ENCODE measurements around the gene BRCA2.

Gene BRCA2

GRCh38 chr13:32277839-32278238, 37.5 kb upstream of the BRCA2 start:
- Histone ChIP-seq H3K4me3 (ENCODE audit: insufficient read length, low read depth) (no peak overlapping the region), H3K27me3 (ENCODE audit: insufficient read depth, insufficient read length) (no peaks in the 10 kb centered on the region), H3K9me3 (ENCODE audit: insufficient read depth, low read length) (no peaks in the 10 kb centered on the region), H3K36me3 (ENCODE audit: insufficient read depth, insufficient read length, low read length) (no peaks in the 10 kb centered on the region), H3K4me1 (ENCODE audit: insufficient read depth, insufficient read length) (no peaks in the 10 kb centered on the region), H3K9ac (ENCODE audit: insufficient read length, low read depth) (no peak overlapping the region)
- no peak for DNase-seq (ENCODE audit: low read depth, low spot score)
- no peak for TF ChIP-seq SUZ12 (IDR thresholded peaks at IDR 0.05; ENCODE audit: extremely low read depth, insufficient read depth, insufficient read length)
- no peak for TF ChIP-seq YY1 (IDR thresholded peaks at IDR 0.05; ENCODE audit: insufficient read depth, insufficient read length)
- no peak for TF ChIP-seq ZNF274 (IDR thresholded peaks at IDR 0.05; ENCODE audit: low read depth, low read length)

- no peak overlapping the region for H3K9ac ChIP-seq (ENCODE audit: insufficient read length, low read depth)
- no peaks in the 10 kb centered on the region for H3K4me1 ChIP-seq (ENCODE audit: insufficient read depth, insufficient read length)
- TF ChIP-seq YY1 (IDR thresholded peaks at IDR 0.05; ENCODE audit: insufficient read depth, insufficient read length) (no peak), SUZ12 (IDR thresholded peaks at IDR 0.05; ENCODE audit: extremely low read depth, insufficient read depth, insufficient read length) (no peak), ZNF274 (IDR thresholded peaks at IDR 0.05; ENCODE audit: low read depth, low read length) (no peak)
- peak; percentile 3 for DNase-seq (ENCODE audit: low read depth, low spot score)
- H3K36me3 ChIP-seq (ENCODE audit: insufficient read depth, insufficient read length, low read length): no peaks in the 10 kb centered on the region
- no peaks in the 10 kb centered on the region for H3K27me3 ChIP-seq (ENCODE audit: insufficient read depth, insufficient read length)
- no peak overlapping the region for H3K4me3 ChIP-seq (ENCODE audit: insufficient read length, low read depth)
- no peaks in the 10 kb centered on the region for H3K9me3 ChIP-seq (ENCODE audit: insufficient read depth, low read length)
Observed at GRCh38 chr13:32278426-32278825, 36.9 kb upstream of the BRCA2 start.

GRCh38 chr13:32281096-32281495, 34.2 kb upstream of the BRCA2 start:
- H3K27me3 ChIP-seq (ENCODE audit: insufficient read depth, insufficient read length): no peaks in the 10 kb centered on the region
- no peaks in the 10 kb centered on the region for H3K9me3 ChIP-seq (ENCODE audit: insufficient read depth, low read length)
- no peak for TF ChIP-seq SUZ12 (IDR thresholded peaks at IDR 0.05; ENCODE audit: extremely low read depth, insufficient read depth, insufficient read length)
- no peak for TF ChIP-seq YY1 (IDR thresholded peaks at IDR 0.05; ENCODE audit: insufficient read depth, insufficient read length)
- TF ChIP-seq ZNF274 (IDR thresholded peaks at IDR 0.05; ENCODE audit: low read depth, low read length): no peak
- DNase-seq (ENCODE audit: low read depth, low spot score): no peak
- no peaks in the 10 kb centered on the region for H3K4me1 ChIP-seq (ENCODE audit: insufficient read depth, insufficient read length)
- H3K4me3 ChIP-seq (ENCODE audit: insufficient read length, low read depth): no peak overlapping the region
- H3K36me3 ChIP-seq (ENCODE audit: insufficient read depth, insufficient read length, low read length): no peaks in the 10 kb centered on the region
- no peak overlapping the region for H3K9ac ChIP-seq (ENCODE audit: insufficient read length, low read depth)

GRCh38 chr13:32282096-32282711, 33.1 kb upstream of the BRCA2 start:
- TF ChIP-seq YY1 (IDR thresholded peaks at IDR 0.05; ENCODE audit: insufficient read depth, insufficient read length) (no peak), SUZ12 (IDR thresholded peaks at IDR 0.05; ENCODE audit: extremely low read depth, insufficient read depth, insufficient read length) (no peak), ZNF274 (IDR thresholded peaks at IDR 0.05; ENCODE audit: low read depth, low read length) (no peak)
- H3K27me3 ChIP-seq (ENCODE audit: insufficient read depth, insufficient read length): no peaks in the 10 kb centered on the region
- H3K9ac ChIP-seq (ENCODE audit: insufficient read length, low read depth): no peak overlapping the region
- H3K4me1 ChIP-seq (ENCODE audit: insufficient read depth, insufficient read length): no peaks in the 10 kb centered on the region
- no peaks in the 10 kb centered on the region for H3K9me3 ChIP-seq (ENCODE audit: insufficient read depth, low read length)
- no peak overlapping the region for H3K4me3 ChIP-seq (ENCODE audit: insufficient read length, low read depth)
- no peaks in the 10 kb centered on the region for H3K36me3 ChIP-seq (ENCODE audit: insufficient read depth, insufficient read length, low read length)
- DNase-seq (ENCODE audit: low read depth, low spot score): no peak

GRCh38 chr13:32284927-32285632, 30.2 kb upstream of the BRCA2 start:
- Histone ChIP-seq H3K4me1 (ENCODE audit: insufficient read depth, insufficient read length) (no peaks in the 10 kb centered on the region), H3K9ac (ENCODE audit: insufficient read length, low read depth) (no peak overlapping the region), H3K4me3 (ENCODE audit: insufficient read length, low read depth) (no peak overlapping the region), H3K27me3 (ENCODE audit: insufficient read depth, insufficient read length) (no peaks in the 10 kb centered on the region), H3K9me3 (ENCODE audit: insufficient read depth, low read length) (no peaks in the 10 kb centered on the region), H3K36me3 (ENCODE audit: insufficient read depth, insufficient read length, low read length) (no peaks in the 10 kb centered on the region)
- peak; percentile 11 for DNase-seq (ENCODE audit: low read depth, low spot score)
- TF ChIP-seq YY1 (IDR thresholded peaks at IDR 0.05; ENCODE audit: insufficient read depth, insufficient read length) (no peak), SUZ12 (IDR thresholded peaks at IDR 0.05; ENCODE audit: extremely low read depth, insufficient read depth, insufficient read length) (no peak), ZNF274 (IDR thresholded peaks at IDR 0.05; ENCODE audit: low read depth, low read length) (no peak)

- TF ChIP-seq YY1 (IDR thresholded peaks at IDR 0.05; ENCODE audit: insufficient read depth, insufficient read length) (no peak), SUZ12 (IDR thresholded peaks at IDR 0.05; ENCODE audit: extremely low read depth, insufficient read depth, insufficient read length) (no peak), ZNF274 (IDR thresholded peaks at IDR 0.05; ENCODE audit: low read depth, low read length) (no peak)
- Histone ChIP-seq H3K36me3 (ENCODE audit: insufficient read depth, insufficient read length, low read length) (no peaks in the 10 kb centered on the region), H3K9ac (ENCODE audit: insufficient read length, low read depth) (no peak overlapping the region), H3K4me3 (ENCODE audit: insufficient read length, low read depth) (no peak overlapping the region), H3K4me1 (ENCODE audit: insufficient read depth, insufficient read length) (no peaks in the 10 kb centered on the region), H3K9me3 (ENCODE audit: insufficient read depth, low read length) (no peaks in the 10 kb centered on the region), H3K27me3 (ENCODE audit: insufficient read depth, insufficient read length) (no peaks in the 10 kb centered on the region)
- DNase-seq (ENCODE audit: low read depth, low spot score): no peak
Observed at GRCh38 chr13:32285633-32285965, 29.7 kb upstream of the BRCA2 start.

GRCh38 chr13:32297206-32297605, 18.1 kb upstream of the BRCA2 start:
- no peaks in the 10 kb centered on the region for H3K36me3 ChIP-seq (ENCODE audit: insufficient read depth, insufficient read length, low read length)
- DNase-seq (ENCODE audit: low read depth, low spot score): no peak
- no peak for TF ChIP-seq ZNF274 (IDR thresholded peaks at IDR 0.05; ENCODE audit: low read depth, low read length)
- H3K9ac ChIP-seq (ENCODE audit: insufficient read length, low read depth): no peak overlapping the region
- no peak overlapping the region for H3K4me3 ChIP-seq (ENCODE audit: insufficient read length, low read depth)
- no peaks in the 10 kb centered on the region for H3K4me1 ChIP-seq (ENCODE audit: insufficient read depth, insufficient read length)
- no peaks in the 10 kb centered on the region for H3K9me3 ChIP-seq (ENCODE audit: insufficient read depth, low read length)
- H3K27me3 ChIP-seq (ENCODE audit: insufficient read depth, insufficient read length): no peaks in the 10 kb centered on the region
